GM19043 (cell line): ENCODE measurements around the gene AMBN.

ENCODE experiments used
- ATAC-seq: cut with Tn5 transposase; IDR thresholded peaks from one replicate; pipeline ENCODE4 v1.9.1; 2021; ENCODE audit warnings: low read depth; ENCODE audit not compliant: unreplicated experiment

Gene AMBN, protein sequence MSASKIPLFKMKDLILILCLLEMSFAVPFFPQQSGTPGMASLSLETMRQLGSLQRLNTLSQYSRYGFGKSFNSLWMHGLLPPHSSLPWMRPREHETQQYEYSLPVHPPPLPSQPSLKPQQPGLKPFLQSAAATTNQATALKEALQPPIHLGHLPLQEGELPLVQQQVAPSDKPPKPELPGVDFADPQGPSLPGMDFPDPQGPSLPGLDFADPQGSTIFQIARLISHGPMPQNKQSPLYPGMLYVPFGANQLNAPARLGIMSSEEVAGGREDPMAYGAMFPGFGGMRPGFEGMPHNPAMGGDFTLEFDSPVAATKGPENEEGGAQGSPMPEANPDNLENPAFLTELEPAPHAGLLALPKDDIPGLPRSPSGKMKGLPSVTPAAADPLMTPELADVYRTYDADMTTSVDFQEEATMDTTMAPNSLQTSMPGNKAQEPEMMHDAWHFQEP

DNA sequence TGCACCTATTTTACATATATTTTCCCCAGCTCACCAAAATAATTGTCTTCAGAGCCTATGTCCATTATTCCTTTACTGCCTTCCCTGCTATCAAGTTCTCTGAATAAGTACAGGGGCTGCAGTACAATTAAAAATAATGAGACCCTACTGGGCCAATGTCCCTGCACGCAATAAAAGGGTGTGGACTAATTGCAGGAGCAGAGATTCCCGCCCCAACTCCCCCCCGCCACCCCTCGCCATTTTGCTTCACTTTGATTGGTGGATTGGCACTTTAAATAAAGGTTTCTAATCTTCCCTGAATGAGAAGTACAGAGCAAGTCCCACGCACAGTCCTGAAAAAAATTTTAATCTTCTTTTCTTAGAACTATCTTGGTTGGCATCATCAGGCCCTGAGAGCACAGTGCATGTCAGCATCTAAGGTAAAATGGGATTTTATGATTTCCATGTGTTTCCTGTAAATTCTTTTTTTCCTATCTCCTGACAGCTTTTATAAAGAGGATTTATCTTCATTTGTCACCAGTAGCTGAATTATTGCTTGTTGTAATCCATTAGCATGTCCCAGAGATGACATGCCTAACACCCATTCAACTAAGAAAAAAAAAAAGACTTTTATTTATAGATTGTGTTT lies at the start of gene AMBN:
AMBN (plus strand) TSS at position 302 of the 628 bp plus-strand sequence; CDS start at position 405, 103 bp downstream.
- no peak for ATAC-seq

DNA sequence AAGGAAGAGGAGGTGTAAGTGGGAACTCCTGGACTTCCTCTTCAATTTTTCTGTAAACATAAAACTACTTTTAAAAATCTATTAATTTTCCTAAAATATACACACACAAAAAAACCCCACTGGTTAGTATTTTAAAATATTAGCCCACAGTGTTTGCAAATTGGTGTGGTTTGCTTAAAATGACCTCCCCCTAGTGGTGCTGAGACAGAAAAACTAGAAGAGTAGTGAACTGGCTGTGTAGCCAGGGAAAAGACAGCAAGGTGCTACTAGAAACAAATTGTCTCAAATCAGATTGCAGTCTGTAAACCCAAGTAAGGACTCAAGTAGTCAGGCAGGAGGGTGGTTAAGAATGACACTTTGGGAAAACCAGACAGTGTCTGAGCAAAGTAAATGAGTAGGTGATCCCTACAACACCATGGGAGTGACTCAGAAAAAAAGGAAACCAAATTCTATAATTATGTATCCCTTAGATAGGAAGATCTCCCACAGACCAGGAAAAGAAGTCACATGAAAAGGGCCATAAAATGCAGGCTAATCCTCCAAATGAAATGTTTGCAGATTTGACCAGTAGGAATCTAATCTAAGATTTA lies 47.7 kb upstream of the AMBN start:
- ATAC-seq: no peak

DNA sequence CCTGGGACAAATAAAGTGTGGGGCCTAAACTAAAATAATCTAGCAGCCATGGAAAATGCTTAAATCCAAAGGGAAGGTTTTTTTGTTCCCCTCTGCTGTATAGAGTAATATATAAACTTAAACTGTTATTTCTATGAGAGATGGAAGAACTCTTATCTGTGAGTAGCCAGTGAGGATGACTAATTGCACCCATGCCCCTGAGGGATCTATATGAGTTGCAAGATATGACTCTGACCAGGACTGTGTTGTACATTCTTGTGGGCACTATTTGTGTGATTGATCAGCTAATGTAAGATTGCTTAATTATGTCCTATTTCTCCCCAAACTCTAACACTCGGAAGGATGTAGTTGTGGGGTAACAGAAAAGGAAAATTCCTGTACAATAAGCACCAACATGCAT lies 35.2 kb upstream of the AMBN start:
- no peak for ATAC-seq

DNA sequence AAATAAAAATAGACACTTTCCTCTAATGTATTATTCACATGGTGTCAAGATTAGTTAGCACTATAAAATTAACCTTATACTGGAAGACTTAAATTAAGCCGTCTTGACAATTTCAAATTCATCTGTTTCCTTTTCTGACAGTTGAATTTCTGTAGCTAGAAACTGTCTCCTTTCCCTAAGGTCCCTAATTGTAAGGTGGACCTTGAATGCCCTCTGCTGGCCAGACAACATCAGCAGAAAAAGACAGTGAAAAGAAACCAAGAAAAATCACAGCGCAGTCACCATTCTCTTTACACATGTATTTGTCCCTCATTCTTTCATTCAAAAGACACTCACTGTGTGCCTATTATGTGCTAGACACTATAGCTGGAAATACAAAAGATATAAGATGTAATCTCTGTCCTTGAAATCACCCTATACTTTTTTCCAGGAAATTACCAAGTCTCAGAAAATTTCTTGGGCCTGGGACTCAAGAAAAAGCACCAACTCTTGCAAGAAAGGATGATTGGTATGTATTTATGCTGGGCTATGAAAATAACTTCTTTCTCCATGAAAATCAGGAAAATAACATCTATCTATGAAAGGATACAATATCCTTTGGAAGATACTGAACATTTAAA lies 32.7 kb upstream of the AMBN start:
- peak; percentile 72 for ATAC-seq

DNA sequence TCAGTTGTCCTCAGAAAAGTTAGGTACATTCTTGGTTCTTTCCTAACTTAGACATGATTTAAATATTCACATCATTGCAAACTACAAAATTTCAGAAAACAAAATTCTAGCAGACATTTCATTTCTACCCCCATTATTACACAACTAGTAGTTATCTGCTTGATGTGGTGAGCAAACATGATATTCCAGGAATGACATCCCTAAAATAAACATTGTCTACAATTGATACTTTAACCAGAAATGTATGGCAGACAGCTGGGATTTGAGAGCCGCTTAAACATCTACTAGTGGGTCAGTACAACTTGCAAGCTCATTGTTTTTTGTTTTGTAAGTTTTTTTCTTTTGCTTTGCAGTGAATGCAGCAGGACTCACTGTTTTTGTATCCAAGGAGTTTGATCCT lies 32.1 kb upstream of the AMBN start:
- no peak for ATAC-seq

DNA sequence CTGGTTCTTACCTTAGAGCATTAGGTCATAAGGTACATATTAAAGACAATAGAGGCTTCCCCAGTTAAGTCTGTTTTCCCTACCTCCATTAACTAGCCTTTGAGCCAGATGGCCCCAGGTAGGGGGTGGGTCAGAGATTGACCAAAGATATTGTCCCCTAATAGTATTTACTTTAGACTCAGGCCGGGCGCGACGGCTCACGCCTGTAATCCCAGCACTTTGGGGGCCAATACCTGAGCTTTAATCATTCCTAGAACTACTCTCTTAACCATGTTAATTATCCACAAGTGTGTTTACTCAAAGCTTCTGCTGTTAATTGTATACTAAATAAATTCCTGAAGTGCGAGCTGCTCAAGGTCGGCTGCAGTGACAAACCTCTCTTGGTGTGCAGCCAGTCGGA lies 28.0 kb upstream of the AMBN start:
- no peak for ATAC-seq

DNA sequence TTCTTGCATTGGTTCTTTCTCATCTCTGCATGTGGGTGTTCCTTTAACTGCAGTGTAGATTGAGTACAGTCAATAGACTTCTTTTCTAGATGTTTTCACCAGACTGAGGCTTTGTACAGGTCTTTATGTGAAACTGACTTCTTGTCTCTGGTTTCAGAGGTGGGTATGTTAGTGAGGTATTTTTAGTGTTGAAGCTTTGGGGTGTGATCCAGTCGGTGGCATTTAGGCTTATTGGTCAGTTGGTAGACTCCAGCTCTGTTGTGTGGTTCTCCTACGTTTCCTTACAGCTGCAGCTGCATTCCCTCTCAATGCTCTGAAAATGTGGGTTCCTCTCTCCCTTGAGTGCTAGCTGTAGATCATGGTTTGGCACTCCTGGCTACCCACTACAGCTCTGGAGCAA lies 21.3 kb upstream of the AMBN start:
- no peak for ATAC-seq

DNA sequence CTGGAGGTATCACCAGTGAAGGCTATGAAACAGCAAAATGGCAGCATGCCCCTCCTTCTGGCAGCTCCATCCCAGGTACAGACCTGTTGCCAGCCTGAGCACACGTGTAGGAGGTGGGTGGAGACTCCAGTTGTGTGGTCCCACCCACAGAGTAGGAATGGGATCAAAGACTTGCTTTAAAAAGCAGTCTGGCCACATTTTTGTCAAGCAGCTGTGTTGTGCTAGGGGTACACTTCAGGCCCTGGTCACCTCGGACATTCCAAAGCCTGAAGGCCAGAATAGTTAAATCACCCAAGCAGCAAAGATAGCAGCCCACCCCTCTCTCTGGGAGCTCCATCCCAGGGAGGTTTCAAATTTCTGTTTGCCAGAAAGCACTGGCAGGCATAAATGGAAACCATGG lies 20.3 kb upstream of the AMBN start:
- no peak for ATAC-seq

DNA sequence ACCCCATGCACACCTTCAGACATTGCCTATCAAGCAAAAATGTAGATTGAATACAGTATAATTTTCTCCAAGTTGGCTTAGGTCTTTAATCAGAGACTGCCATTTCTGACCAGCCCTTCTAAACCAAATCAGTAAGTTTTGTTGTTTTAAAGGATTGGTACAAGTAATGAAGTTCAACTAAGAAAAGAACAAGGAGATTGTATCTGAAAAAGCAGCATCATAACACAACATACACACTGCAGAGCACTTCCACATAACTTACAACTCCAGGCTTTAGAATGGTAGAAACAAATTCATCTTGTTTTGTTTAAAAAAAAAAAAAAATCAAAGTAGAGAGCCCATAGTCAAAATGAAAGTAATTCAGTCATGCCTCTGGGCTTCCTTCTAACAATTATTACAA lies 16.1 kb upstream of the AMBN start:
- no peak for ATAC-seq

DNA sequence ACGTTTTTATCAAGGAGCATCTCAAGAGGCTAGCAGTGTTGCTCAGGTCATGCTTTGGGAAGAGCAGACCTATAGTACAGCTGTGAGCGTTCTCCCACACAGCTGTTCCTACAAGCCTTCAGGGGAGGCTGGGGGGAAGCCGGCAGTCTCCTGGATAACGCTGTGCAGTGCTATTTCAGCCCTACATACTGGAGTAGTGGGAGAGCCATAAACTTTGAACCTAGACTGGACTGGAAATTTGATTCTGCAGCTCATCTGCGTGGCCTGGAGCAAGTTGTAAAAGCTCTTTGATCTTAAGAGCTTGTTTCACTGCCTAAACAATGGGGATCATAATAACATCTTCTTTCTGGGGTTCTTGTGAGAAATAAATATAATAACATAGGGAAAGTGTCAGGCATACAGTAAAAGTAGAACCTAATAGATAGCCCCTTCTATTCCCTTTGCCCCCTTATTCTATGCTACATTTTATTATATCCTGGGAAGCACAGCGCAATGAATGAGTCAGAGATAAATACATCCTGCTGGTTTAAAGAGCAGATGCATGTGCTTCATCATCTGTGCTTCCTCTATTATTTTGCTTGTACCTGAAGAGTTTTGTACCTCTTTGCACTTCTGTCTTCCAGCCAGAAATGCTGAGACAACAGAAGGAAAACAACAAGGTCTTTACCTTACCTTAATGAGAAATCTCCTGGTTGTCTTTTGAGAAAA lies 14.7 kb upstream of the AMBN start:
- no peak for ATAC-seq

DNA sequence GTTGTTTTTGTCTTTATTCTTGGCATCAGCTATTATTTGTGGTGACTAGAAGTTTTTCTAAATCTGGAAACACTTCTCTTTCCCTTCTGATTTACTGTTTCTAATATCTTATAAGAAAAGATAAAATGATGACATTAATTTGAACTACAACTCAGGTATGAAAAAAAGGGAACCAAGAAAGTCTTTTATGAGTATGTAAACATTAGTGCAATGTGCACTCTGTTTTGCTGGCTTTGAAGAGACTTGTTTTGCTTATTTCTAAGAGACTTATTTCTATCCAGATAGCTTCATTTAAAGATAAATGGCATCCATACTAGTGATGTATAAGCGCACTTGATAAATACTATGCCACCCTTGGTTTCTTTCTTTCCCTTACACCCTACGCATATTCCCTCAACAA lies 10.1 kb upstream of the AMBN start:
- no peak for ATAC-seq

DNA sequence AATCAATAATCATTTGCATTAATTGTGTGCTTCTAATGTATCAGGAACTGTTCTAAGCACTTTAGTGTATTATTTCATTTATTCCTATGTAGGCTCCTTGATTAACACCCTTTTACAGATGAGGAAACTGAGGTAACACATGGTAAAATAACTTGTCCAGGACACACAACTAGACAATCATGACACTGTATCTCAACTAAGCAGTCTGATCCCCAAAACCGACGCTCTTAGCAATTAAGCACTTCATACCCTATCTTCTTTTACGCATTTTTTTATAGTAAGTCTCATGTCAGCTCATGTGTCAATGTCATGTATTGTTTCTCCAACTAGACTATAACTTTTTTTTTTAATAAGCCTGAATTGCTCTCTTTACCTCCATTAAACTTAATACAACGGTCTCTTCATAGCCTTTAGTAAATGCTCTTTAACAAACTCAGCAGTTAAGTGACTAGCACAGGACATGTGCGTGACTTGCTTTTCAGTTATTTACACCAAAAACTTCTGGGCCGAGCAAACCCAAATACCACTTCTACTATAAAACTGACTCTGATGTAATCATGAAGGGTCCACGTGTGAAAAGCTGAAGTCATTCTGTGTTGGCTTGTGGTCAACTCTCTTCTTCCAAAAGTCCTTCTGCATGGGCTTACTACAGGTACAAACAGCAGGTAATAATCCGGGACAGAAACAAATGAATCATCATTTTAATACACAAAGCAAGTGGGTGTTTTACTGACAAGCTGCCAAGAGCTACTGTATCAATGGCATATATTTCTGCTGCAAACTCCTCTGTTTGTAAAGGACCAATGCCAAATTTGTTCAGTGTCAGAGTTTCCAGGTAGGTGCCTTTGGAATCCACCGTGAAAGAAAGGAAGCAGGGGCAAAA lies 7.9 kb upstream of the AMBN start:
- ATAC-seq: no peak

DNA sequence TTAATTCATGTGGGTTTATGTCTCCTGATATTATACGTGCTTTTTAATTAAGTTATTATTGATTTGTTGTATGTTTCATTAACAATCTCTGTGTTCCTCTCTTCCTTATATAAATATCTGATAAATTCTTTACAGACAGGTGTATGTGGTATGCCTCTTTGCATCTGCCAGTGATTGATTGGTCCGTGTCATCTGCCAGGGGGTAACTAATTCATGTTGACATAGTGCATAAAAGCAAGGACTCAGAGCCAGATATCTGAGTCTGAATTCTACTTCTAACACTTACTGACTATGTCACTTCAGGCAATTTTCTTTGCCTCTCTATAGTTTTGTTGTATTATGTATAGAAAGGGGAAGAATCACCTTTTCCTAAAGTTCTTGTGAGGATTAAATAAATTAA lies 5.2 kb upstream of the AMBN start:
- ATAC-seq: no peak

DNA sequence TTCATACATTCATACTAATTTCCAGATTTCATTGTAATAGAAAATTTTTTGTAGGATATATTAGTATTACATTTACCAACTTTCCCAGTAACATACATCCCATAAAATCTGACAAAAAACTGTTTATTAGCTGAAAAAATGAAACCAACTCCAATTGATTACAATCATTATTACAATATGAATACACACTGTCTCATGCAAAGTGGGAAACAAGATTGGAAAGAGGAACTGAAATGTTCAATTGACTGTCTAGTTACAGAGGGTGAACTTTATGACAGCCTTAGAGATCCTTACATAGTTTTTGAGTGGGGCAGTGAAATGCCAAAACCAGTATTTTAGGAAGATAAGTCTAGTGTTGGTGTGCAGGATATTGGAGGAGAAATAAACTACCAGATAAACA lies 2.3 kb upstream of the AMBN start:
- peak; percentile 98 for ATAC-seq

DNA sequence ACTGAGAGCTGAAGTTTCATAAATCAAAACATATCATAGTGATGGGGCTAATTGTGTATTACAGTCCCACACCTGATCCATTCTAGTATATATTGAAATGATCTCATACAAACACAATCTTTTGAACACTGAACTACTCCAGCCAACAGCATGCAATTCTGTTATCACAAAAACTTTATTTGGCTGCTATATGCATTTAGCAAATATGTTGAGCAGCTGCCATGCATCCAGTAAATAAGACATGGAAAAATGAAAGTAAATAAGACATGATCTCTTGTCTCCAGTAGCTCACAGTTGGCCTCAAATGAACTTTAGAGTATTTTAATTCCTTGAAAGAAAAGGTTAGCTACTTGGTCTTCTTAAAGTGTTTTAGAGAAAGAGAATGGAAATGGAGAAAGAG lies 2.1 kb downstream of the AMBN start:
- ATAC-seq: no peak

DNA sequence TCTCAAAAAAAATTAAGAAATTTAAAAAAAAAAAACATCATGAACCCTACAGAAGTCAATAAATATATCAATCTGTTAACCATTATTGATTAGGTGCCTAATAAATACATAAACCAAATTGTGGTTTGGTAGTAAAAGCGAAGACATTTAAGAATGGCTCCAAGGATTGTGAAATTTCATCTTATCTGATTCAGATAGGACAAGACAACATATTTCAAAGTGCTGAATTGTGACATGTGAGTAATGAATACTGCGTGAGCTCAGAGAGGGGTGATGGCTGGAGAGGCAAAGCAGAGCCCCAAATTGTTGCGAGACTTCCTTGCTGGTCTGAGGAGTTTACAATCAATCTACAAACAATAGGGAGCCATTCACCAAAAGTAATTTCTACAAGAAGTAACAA lies 8.2 kb downstream of the AMBN start:
- no peak for ATAC-seq

DNA sequence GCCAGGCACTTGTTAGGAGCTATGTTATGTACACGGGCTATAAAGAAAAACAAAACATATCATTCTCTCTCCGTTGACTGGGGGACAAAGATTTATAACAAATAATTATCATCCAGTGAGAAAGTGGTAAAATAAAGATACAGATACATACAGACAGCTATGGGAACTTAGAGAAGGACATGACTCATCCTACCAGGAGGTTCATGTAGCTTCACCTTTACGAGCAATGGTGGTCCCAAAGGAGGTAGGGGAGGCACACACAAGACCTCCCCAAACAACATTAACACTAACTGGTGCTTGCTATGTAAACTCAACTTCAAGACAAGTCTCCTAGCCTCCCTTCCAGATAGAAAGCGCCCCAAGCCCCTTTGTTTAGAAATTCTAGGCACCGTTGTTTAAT lies 8.9 kb downstream of the AMBN start:
- no peak for ATAC-seq

DNA sequence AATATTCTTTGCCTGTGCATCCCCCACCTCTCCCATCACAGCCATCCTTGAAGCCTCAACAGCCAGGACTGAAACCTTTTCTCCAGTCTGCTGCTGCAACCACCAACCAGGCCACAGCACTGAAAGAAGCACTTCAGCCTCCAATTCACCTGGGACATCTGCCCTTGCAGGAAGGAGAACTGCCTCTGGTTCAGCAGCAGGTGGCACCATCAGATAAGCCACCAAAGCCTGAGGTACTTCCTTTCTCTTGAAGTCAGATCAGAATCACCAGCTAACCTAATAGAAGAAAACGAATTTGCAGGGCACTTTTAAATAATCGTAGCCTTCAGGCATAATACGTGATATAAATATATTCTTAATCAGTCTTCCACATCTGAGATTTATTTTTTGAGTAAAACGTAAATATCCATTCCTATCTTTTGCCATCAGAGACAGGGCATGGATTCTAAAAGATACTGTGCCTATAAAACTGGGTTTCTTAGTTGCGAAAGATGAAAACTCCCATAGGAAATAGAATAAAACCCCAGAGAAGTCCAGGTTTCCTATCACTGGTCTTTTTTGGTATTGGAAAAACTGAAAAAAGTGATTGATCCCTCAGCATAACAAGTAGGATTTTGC lies 9.5 kb downstream of the AMBN start:
- ATAC-seq: peak; percentile 95

DNA sequence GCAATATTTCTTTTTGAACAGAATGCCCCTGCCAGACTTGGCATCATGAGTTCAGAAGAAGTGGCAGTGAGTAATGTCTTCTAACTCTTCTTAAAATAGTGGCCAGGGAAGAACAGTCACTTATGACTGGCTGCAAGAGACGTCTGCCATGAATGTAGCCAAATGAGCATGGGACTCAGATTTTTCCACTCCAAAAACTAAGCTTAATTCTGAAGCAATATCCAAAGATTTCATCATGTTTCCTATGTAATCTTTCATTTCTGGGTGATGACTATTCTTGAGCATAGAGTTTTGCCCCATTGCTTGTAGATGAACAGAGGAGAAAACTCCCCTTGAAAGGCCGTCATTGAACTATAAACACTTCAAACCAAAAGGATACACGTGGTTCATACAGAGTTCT lies 11.8 kb downstream of the AMBN start:
- ATAC-seq: no peak
